ENCODE data around the gene ADGRL3.
"Not testable (repeated sequence)": the region's sequence is repeated elsewhere in the genome, so short reads cannot be mapped to it uniquely, and the experiment has no call there.

Gene ADGRL3

GRCh38 chr4:61762722-61763627, 562.8 kb downstream of the ADGRL3 start:
- FAIRE-seq: no peak

- FAIRE-seq: peak; percentile 47
These were observed 563.6 kb downstream of the ADGRL3 start for GRCh38 chr4:61763682-61764081.

- FAIRE-seq: not testable (repeated sequence)
These were observed 564.0 kb downstream of the ADGRL3 start for GRCh38 chr4:61764090-61764489.

GRCh38 chr4:61769444-61770167, 569.5 kb downstream of the ADGRL3 start:
- not testable (repeated sequence) for FAIRE-seq

- FAIRE-seq: no peak
These were observed 570.3 kb downstream of the ADGRL3 start for GRCh38 chr4:61770456-61770855.

- no peak for FAIRE-seq
These were observed 570.9 kb downstream of the ADGRL3 start for GRCh38 chr4:61771056-61771455.

GRCh38 chr4:61772126-61772525, 572.0 kb downstream of the ADGRL3 start:
- no peak for FAIRE-seq

GRCh38 chr4:61773655-61774245, 573.6 kb downstream of the ADGRL3 start:
- no peak for FAIRE-seq

- no peak for FAIRE-seq
These were observed 582.0 kb downstream of the ADGRL3 start for GRCh38 chr4:61782133-61782532.

- FAIRE-seq: no peak
These were observed 582.9 kb downstream of the ADGRL3 start for GRCh38 chr4:61783050-61783449.

GRCh38 chr4:61785761-61786160, 585.6 kb downstream of the ADGRL3 start:
- no peak for FAIRE-seq

- no peak for FAIRE-seq
These were observed 586.1 kb downstream of the ADGRL3 start for GRCh38 chr4:61786211-61786610.

GRCh38 chr4:61795998-61796397, 595.9 kb downstream of the ADGRL3 start:
- no peak for FAIRE-seq

- no peak for FAIRE-seq
These were observed 599.7 kb downstream of the ADGRL3 start for GRCh38 chr4:61799794-61800193.

- no peak for FAIRE-seq
These were observed 605.1 kb downstream of the ADGRL3 start for GRCh38 chr4:61805227-61805626.

GRCh38 chr4:61805979-61806378, 605.9 kb downstream of the ADGRL3 start:
- FAIRE-seq: no peak

- FAIRE-seq: no peak
These were observed 612.0 kb downstream of the ADGRL3 start for GRCh38 chr4:61812171-61812570.

GRCh38 chr4:61817071-61817470, 616.9 kb downstream of the ADGRL3 start:
- no peak for FAIRE-seq

GRCh38 chr4:61820136-61820535, 620.0 kb downstream of the ADGRL3 start:
- no peak for FAIRE-seq

GRCh38 chr4:61824454-61824853, 624.3 kb downstream of the ADGRL3 start:
- no peak for FAIRE-seq

GRCh38 chr4:61827907-61828391, 627.8 kb downstream of the ADGRL3 start:
- no peak for FAIRE-seq

GRCh38 chr4:61828960-61829359, 628.8 kb downstream of the ADGRL3 start:
- FAIRE-seq: no peak

- FAIRE-seq: no peak
These were observed 631.9 kb downstream of the ADGRL3 start for GRCh38 chr4:61831987-61832386.

Measured in colon (tissue), 2 donors.